OCI-LY7 (cell line): ENCODE results near the gene PDE3B. TPM values are rescaled to one million over a fixed set of nuclear protein-coding genes. Genes with fewer than 3 reads are reported as not detected.

Experiments
- BruUV-seq: library from RNA; stranded (reverse); fragments of 400-500 nt; replicated peaks from 2 replicates; lab custom pipeline; 2021; lab: Mats Ljungman, UMichigan
- CTCF ChIA-PET: fragments of 300-600 bp; sonication (Branson Sonifier 250); formaldehyde crosslinking; loops from one replicate; lab custom pipeline; 2022; ENCODE audit warnings: antibody characterized with exemption; ENCODE audit not compliant: unreplicated experiment; lab: Charles Lee
- POLR2A ChIA-PET: fragments of 300-600 bp; sonication (Branson Sonifier 250); formaldehyde crosslinking; loops from one replicate; lab custom pipeline; 2022; ENCODE audit warnings: antibody characterized with exemption; lab: Charles Lee
- DNase-seq: peaks from one replicate; pipeline ENCODE4 v3.0.0-alpha.2; 2015; ENCODE audit warnings: low spot score
- H2AFZ ChIP-seq: fragments of 200-600 bp; sonication (generic), shearing (Covaris generic); 2 replicates; pipeline ENCODE4 v1.6.1; 2014; ENCODE audit warnings: mild to moderate bottlenecking, antibody characterized with exemption, low read length, moderate library complexity
- H3K27ac ChIP-seq: fragments of 200-600 bp; sonication (generic); 2 replicates; pipeline ENCODE4 v1.5.1; 2014; ENCODE audit warnings: mixed run types, low read depth, mild to moderate bottlenecking, moderate library complexity, low read length, inconsistent platforms; ENCODE audit not compliant: poor library complexity, severe bottlenecking
- H3K36me3 ChIP-seq: fragments of 200-600 bp; sonication (generic); 2 replicates; pipeline ENCODE4 v1.6.1; 2014; ENCODE audit warnings: mild to moderate bottlenecking, antibody characterized with exemption, low read length, moderate library complexity, mixed read lengths; ENCODE audit not compliant: insufficient read depth
- H3K4me1 ChIP-seq: fragments of 200-600 bp; sonication (generic); 2 replicates; pipeline ENCODE4 v1.5.1; 2014; ENCODE audit warnings: mild to moderate bottlenecking, low read length; ENCODE audit not compliant: insufficient read depth, poor library complexity, severe bottlenecking
- H3K4me2 ChIP-seq: fragments of 200-600 bp; sonication (generic); 2 replicates; pipeline ENCODE4 v1.6.1; 2014; ENCODE audit warnings: mild to moderate bottlenecking, low read length
- H3K4me3 ChIP-seq: fragments of 200-600 bp; sonication (generic); 2 replicates; pipeline ENCODE4 v1.5.1; 2014; ENCODE audit warnings: mild to moderate bottlenecking, low read depth, low read length; ENCODE audit not compliant: poor library complexity, severe bottlenecking
- H3K79me2 ChIP-seq: fragments of 200-600 bp; sonication (generic); 2 replicates; pipeline ENCODE4 v1.6.1; 2016; ENCODE audit warnings: low read depth, mild to moderate bottlenecking, low read length, moderate library complexity, mixed read lengths; ENCODE audit not compliant: insufficient read depth
- H3K9me2 ChIP-seq: fragments of 200-600 bp; sonication (generic); 2 replicates; pipeline ENCODE4 v1.6.1; 2016; ENCODE audit warnings: mild to moderate bottlenecking, low read length, mixed read lengths; ENCODE audit not compliant: insufficient read depth
- H3K9me3 ChIP-seq: fragments of 200-600 bp; sonication (generic); 2 replicates; pipeline ENCODE4 v1.6.1; 2014; ENCODE audit warnings: mild to moderate bottlenecking, mixed run types, low read length, mixed read lengths
- H4K20me1 ChIP-seq: fragments of 200-600 bp; sonication (generic); 2 replicates; pipeline ENCODE4 v1.6.1; 2014; ENCODE audit warnings: mild to moderate bottlenecking, antibody characterized with exemption, low read length, moderate library complexity, mixed read lengths; ENCODE audit not compliant: insufficient read depth
- CTCF ChIP-seq: fragments of 200-600 bp; sonication (generic); conservative IDR thresholded peaks from 2 replicates; pipeline ENCODE4 v1.5.1; 2014; ENCODE audit warnings: mild to moderate bottlenecking, antibody characterized with exemption, low read length, moderate library complexity, mixed read lengths
- EZH2phosphoT487 ChIP-seq: fragments of 200-600 bp; sonication (generic); IDR thresholded peaks from 2 replicates; pipeline ENCODE4 v1.6.1; 2018; ENCODE audit warnings: low read depth, borderline replicate concordance, mild to moderate bottlenecking, mixed run types, antibody characterized with exemption, low read length, moderate library complexity, mixed read lengths
- intact Hi-C: fragments of 100-400 bp; cut with micrococcal nuclease; formaldehyde crosslinking; loops from one replicate; pipeline ENCODE4 v1.10.0; 2022; ENCODE audit not compliant: unreplicated experiment
- total RNA-seq, 2 experiments: library from RNA; depleted of rRNA in 1 of 2; stranded (reverse); fragments of >200 nt in 1 of 2; shearing (Covaris generic) in 1 of 2; gene quantifications; 2 replicates each; pipeline ENCODE4 v1.2.3, GENCODE V29; 2014 to 2022

The PDE3B gene
- total RNA-seq, 2 experiments from 2014 or later = not detected

DNA sequence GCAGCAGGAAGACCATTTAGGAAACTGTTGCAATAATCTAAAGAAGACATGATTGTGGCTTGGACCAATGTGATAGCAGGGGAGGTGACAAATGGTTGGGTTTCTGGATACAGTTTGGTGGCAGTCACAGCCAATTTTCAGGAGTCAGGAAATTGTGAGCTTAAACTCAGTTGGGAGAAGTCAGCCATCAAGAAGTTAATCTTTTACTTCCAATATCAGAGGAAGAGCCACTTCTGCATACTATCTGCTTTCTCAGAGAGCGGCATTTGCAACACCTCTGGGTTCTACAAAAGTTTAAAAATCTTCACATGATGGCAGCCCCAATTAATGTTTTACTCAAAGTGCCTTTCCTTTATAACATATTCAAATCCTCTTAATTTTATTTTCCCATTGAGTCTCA, 33.7 kb upstream of the PDE3B start:
- Histone ChIP-seq H3K4me2 (no peak overlapping the region), H2AFZ (no peak overlapping the region), H3K9me3 (no peaks in the 10 kb centered on the region), H3K4me1 (no peaks in the 10 kb centered on the region), H3K4me3 (no peak overlapping the region), H3K79me2 (no peaks in the 10 kb centered on the region), H3K36me3 (no peaks in the 10 kb centered on the region), H4K20me1 (no peaks in the 10 kb centered on the region), H3K9me2 (no peaks in the 10 kb centered on the region), H3K27ac (no peak overlapping the region)
- intact Hi-C loops = no loop called here
- CTCF ChIA-PET = no interaction called here
- TF ChIP-seq EZH2phosphoT487 = no peak
- TF ChIP-seq CTCF = no peak
- BruUV-seq = no TSS peak
- no peak for DNase-seq
- POLR2A ChIA-PET = no interaction called here

DNA sequence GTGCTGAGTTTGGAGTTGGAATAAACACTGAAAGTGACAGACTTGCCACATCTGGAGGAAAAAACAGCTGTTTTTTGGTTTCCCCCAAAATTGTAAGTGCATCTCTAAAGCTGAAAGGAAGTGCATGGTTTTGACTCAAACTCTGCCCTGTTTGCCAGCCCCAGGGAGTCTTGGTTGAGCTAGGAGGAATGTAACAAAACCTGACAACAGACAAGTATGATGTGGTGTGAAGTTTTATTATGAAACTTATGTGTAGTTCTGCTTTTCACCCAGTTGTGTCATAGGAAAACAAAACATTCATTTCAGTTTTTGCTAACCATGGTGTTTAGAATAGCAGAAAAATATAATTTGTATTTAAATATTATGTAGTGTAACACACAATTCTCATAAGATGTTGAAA, 31.7 kb upstream of the PDE3B start:
- DNase-seq = no peak
- intact Hi-C loops = no loop called here
- no peak overlapping the region for H3K4me2 ChIP-seq

DNA sequence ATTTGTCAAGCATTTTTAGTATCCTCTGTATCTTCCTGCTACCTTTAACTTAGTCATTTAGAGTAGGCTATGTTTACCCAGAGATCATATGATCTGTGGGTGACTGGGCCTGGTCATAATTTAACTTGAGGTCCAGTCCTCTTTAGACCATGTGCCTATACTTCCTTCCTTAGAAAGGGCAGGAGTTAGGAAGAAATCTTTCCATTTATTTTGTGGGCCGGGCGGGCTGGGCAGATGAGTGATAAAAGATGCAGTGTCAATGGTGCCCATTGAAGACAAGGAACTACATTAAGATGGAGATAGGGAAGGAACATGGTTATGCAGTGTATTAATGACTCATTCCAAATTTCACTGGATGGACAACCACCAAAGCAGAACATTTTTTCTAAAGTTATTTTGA, 30.9 kb upstream of the PDE3B start:
- H3K4me3 ChIP-seq = no peak overlapping the region
- no TSS peak for BruUV-seq
- no peaks in the 10 kb centered on the region for H3K79me2 ChIP-seq
- intact Hi-C loops = no loop called here
- ChIA-PET POLR2A (no interaction called here), CTCF (no interaction called here)
- H3K9me2 ChIP-seq = no peaks in the 10 kb centered on the region
- no peak for DNase-seq
- H2AFZ ChIP-seq = no peak overlapping the region
- no peak for TF ChIP-seq EZH2phosphoT487
- TF ChIP-seq CTCF = no peak
- H4K20me1 ChIP-seq = no peaks in the 10 kb centered on the region
- H3K4me2 ChIP-seq = no peak overlapping the region
- no peaks in the 10 kb centered on the region for H3K4me1 ChIP-seq
- no peaks in the 10 kb centered on the region for H3K36me3 ChIP-seq
- H3K27ac ChIP-seq = no peak overlapping the region
- no peaks in the 10 kb centered on the region for H3K9me3 ChIP-seq

More for the DNA sequence above, 31.7 kb upstream of the PDE3B start:
- no peak overlapping the region for H3K4me3 ChIP-seq
- H3K9me3 ChIP-seq = no peaks in the 10 kb centered on the region
- H3K27ac ChIP-seq = no peak overlapping the region
- no peaks in the 10 kb centered on the region for H3K79me2 ChIP-seq
- H3K36me3 ChIP-seq = no peaks in the 10 kb centered on the region
- CTCF ChIA-PET = no interaction called here
- no peaks in the 10 kb centered on the region for H3K9me2 ChIP-seq
- TF ChIP-seq CTCF (no peak), EZH2phosphoT487 (no peak)
- BruUV-seq = no TSS peak
- H4K20me1 ChIP-seq = no peaks in the 10 kb centered on the region
- H3K4me1 ChIP-seq = no peaks in the 10 kb centered on the region
- POLR2A ChIA-PET = no interaction called here
- H2AFZ ChIP-seq = no peak overlapping the region
